ENCODE results near the gene ALG5. TPM values are rescaled to one million over a fixed set of nuclear protein-coding genes. Genes with fewer than 3 reads are reported as not detected.

The ALG5 gene
- total RNA-seq, 1 donor from 2014 or later = 49.8 TPM

DNA sequence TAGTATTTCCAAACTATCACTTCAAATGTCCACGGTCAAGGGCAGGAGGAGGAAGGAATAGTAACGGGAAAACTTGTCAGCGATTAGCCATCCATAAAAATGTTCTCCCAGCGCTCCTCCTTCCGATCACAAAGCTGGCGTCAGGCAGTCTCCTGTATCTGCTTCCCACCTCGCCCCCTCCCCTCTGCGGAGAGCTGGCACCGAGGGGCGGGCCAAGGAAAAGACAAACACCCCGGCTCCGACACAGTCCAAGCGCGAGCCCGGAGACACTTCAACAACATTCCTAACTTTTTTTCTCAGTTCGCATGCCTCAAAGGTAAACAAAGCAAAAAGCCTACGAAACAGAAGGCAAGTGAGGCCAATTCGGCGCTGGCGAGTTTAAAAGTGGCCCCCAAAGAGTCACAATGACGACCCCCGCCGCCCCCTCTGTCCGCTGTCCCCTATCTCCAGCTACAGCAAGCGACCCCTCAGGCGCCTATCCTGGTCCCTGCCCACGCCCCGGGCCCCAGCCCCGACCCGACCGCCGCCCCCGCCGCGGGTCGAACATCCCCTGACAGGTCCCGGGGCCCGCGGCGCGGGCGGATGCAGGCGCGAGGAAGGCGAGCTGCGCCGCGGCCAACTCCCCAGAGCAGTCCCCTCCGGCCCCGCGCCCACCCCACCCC is 79.8 kb downstream of the ALG5 start:
- Mint-ChIP-seq H3K4me3 (ENCODE audit: low read depth) (peak overlapping the region; percentile 39), H3K4me1 (ENCODE audit: low read depth) (peaks cover 2% of the 10 kb centered on the region), H3K9me3 (no peaks in the 10 kb centered on the region), H3K27me3 (ENCODE audit: low read depth) (peaks cover 73% of the 10 kb centered on the region), H3K36me3 (ENCODE audit: low read depth) (no peaks in the 10 kb centered on the region), H3K27ac (no peak overlapping the region)
- no peak for DNase-seq (ENCODE audit: low spot score)
- intact Hi-C loops (cut with micrococcal nuclease) = no loop called here

DNA sequence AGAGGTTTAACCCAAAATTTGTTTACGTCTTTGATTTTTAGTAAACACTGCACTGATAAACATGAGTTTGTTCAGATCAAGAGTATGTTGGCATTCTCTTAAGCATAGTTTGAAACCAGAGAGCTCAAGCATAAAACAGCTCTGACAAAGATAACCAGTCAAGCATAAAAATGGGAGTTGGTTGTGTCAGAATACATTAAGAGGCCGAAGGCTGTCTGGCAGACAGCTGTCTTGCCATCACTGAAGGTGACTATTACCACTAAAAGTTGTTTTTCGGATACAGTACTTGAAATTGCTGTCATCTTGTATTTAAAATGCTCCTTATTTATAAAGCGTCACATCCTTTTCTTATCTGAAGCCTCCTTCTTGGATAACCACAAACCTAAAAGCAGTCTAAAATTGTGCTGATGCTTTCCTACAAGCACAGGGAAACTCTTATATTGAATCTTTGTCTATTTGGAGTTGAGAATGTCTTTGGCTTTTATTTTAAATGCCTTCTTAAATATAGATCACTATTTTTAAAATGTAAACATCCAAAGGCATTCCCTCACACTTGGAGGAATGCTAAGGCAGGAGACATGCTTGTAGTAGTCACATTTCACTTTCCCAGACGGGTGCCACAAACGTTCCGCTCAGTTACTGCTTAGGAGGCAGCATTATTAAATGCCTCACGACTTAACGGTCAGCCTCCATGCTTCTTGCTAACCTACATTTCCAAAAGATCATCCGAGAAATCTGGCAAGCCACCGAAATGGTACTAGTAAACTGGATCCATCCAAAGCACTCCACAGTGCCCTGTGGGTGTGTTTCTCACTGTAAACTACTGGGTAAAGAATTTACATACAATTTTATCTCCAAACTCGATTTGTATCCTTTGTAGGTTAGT is 80.7 kb downstream of the ALG5 start:
- H3K9me3 Mint-ChIP-seq = no peaks in the 10 kb centered on the region
- DNase-seq (ENCODE audit: low spot score) = no peak
- H3K4me1 Mint-ChIP-seq (ENCODE audit: low read depth) = peaks cover 2% of the 10 kb centered on the region
- H3K27me3 Mint-ChIP-seq (ENCODE audit: low read depth) = peaks cover 73% of the 10 kb centered on the region
- H3K27ac Mint-ChIP-seq = no peak overlapping the region
- no peaks in the 10 kb centered on the region for H3K36me3 Mint-ChIP-seq (ENCODE audit: low read depth)
- H3K4me3 Mint-ChIP-seq (ENCODE audit: low read depth) = peak overlapping the region; percentile 39
- intact Hi-C loops (cut with micrococcal nuclease) = no loop called here

DNA sequence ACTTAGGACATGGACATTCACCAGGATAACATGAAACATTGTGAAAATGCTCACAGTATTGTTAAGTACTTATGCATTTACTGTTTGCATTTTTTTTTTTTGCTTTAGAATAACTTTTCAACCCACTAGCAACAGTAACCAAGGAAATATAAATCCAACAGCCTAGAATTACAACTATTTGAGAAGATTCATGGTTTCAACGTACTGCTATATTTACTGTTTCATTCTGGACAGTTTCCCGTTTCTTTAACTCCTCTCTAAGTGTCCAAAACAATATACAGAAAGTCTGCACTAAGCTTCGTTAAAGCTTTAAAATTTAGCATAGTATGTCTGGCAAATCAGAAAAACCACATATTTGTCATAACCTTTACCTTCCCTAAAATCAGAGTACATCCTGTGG is 81.8 kb downstream of the ALG5 start:
- peaks cover 2% of the 10 kb centered on the region for H3K4me1 Mint-ChIP-seq (ENCODE audit: low read depth)
- no peak for DNase-seq (ENCODE audit: low spot score)
- intact Hi-C loops (cut with micrococcal nuclease) = no loop called here
- no peaks in the 10 kb centered on the region for H3K9me3 Mint-ChIP-seq
- H3K4me3 Mint-ChIP-seq (ENCODE audit: low read depth) = no peak overlapping the region
- no peaks in the 10 kb centered on the region for H3K36me3 Mint-ChIP-seq (ENCODE audit: low read depth)
- H3K27me3 Mint-ChIP-seq (ENCODE audit: low read depth) = peaks cover 63% of the 10 kb centered on the region
- no peak overlapping the region for H3K27ac Mint-ChIP-seq

DNA sequence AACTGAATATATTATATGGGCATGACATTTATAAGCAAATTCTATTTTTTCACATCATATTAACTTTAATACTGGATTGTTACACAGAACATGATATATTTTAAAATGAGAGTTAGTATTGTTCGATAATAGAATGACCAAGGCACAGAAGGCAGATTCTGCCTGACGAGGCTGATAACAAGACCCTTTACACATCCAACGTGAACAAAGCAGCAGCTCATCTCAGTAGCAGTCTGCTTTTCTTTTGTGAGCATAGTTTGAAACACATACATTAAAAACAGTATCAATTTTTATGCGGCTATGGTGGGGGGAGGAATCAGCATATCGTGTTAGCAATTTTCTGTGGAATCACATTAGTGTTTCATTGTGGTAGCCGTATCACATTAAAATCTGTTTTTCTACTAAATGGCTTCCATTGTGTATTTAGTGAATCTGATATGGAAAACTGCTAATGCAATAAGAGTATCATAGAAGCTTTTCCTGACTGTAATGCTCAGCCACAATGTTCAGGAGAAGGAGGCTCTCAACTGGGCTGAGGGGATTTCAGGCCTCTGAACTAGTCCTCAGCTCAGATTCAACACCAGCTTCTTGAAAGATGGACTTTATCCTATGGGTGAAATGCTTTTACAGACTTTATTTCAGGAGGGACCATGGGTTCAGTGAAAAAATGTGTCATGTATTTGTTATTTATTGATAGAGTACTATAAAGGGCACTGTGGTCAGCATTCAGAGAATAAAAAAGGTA is 83.1 kb downstream of the ALG5 start:
- Mint-ChIP-seq H3K36me3 (ENCODE audit: low read depth) (no peaks in the 10 kb centered on the region), H3K27ac (no peak overlapping the region), H3K4me1 (ENCODE audit: low read depth) (peaks cover 2% of the 10 kb centered on the region), H3K27me3 (ENCODE audit: low read depth) (peaks cover 52% of the 10 kb centered on the region), H3K4me3 (ENCODE audit: low read depth) (no peak overlapping the region), H3K9me3 (no peaks in the 10 kb centered on the region)
- intact Hi-C loops (cut with micrococcal nuclease) = no loop called here
- DNase-seq (ENCODE audit: low spot score) = no peak

DNA sequence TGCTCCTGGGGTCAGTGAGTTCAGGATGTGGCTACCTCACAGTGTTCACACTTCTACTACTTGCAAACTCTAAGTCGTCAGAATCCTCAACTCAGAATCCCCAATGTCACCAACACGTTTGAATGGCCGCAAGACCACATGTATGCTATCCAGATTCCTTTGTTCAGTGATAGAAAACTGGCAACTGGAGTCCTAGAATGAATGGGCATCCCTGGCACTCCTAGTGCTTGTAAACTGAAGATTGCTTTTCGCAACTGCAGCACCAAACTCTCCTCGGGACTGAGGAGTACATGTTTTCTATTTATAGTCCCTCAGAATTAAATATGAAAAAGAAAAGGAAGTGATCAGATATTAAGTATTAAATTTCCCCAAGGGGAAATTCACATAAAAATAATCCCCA is 84.0 kb downstream of the ALG5 start:
- no peak overlapping the region for H3K27ac Mint-ChIP-seq

DNA sequence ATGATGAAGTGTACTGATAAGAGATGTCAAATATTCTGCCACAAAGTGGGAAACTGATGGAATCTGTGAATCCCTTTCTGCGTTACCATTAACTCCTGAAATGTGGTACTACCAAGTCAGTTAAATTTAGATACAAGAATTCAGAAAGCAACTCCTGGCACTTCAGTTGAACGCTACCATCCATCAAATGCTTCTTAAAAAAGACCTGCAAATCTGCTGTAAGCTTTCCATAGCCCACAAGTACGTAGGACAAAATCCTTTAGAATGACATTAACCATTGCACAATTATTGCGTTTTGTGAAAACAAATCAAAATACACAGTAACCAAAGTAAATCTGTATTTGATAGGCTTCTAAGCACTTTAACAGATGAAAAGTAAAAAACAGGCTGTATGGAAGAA is 84.5 kb downstream of the ALG5 start:
- intact Hi-C loops (cut with micrococcal nuclease) = no loop called here
- Mint-ChIP-seq H3K27ac (no peak overlapping the region), H3K9me3 (no peaks in the 10 kb centered on the region), H3K27me3 (ENCODE audit: low read depth) (peaks cover 45% of the 10 kb centered on the region), H3K4me3 (ENCODE audit: low read depth) (no peak overlapping the region), H3K4me1 (ENCODE audit: low read depth) (peaks cover 2% of the 10 kb centered on the region), H3K36me3 (ENCODE audit: low read depth) (no peaks in the 10 kb centered on the region)
- DNase-seq (ENCODE audit: low spot score) = no peak

More for the DNA sequence above, 84.0 kb downstream of the ALG5 start:
- DNase-seq (ENCODE audit: low spot score) = no peak
- no peak overlapping the region for H3K4me3 Mint-ChIP-seq (ENCODE audit: low read depth)
- H3K36me3 Mint-ChIP-seq (ENCODE audit: low read depth) = no peaks in the 10 kb centered on the region
- H3K27me3 Mint-ChIP-seq (ENCODE audit: low read depth) = peaks cover 45% of the 10 kb centered on the region
- intact Hi-C loops (cut with micrococcal nuclease) = no loop called here
- no peaks in the 10 kb centered on the region for H3K9me3 Mint-ChIP-seq
- peaks cover 2% of the 10 kb centered on the region for H3K4me1 Mint-ChIP-seq (ENCODE audit: low read depth)

DNA sequence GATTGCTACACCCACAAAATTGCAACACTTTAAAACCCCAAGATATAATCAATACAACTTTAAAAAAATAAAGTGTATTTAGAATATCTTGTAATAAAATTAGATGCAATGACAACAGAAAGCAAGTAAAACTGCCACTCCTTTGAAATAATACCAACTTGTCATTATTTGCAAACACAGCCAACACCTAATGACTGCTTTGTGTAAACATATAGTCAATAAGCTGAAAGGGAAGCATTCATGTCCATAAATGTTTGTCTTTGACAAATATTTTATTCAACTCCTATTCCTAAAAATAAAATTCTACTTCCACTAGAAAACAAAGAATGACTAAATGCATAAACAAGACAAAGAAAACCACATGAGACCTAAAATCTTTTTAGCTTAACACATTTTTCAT is 85.7 kb downstream of the ALG5 start:
- intact Hi-C loops (cut with micrococcal nuclease) = no loop called here
- Mint-ChIP-seq H3K27ac (no peak overlapping the region), H3K4me1 (ENCODE audit: low read depth) (no peaks in the 10 kb centered on the region), H3K4me3 (ENCODE audit: low read depth) (no peak overlapping the region), H3K27me3 (ENCODE audit: low read depth) (peaks cover 36% of the 10 kb centered on the region), H3K36me3 (ENCODE audit: low read depth) (no peaks in the 10 kb centered on the region), H3K9me3 (no peaks in the 10 kb centered on the region)
- no peak for DNase-seq (ENCODE audit: low spot score)

DNA sequence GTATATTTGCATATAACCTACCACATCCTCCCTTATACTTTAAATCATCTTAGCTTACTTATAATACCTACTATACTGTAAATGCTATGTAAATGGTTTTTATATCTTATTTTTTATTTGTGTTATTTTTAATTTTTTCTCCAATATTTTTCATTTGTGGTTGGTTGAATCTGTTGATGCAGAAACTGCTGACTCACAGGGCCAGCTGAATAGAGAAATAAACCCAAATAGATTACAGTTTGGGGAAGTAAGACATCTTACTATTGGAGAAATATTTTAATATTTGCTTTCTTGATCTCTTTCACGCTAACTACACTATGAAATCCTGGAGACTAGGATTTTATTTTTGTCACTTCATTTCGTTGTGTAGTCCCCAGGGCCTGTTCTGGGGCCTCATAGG is 86.2 kb downstream of the ALG5 start:
- no peak for DNase-seq (ENCODE audit: low spot score)
- intact Hi-C loops (cut with micrococcal nuclease) = no loop called here
- Mint-ChIP-seq H3K4me1 (ENCODE audit: low read depth) (no peaks in the 10 kb centered on the region), H3K9me3 (no peaks in the 10 kb centered on the region), H3K4me3 (ENCODE audit: low read depth) (no peak overlapping the region), H3K36me3 (ENCODE audit: low read depth) (no peaks in the 10 kb centered on the region), H3K27ac (no peak overlapping the region), H3K27me3 (ENCODE audit: low read depth) (peaks cover 32% of the 10 kb centered on the region)

DNA sequence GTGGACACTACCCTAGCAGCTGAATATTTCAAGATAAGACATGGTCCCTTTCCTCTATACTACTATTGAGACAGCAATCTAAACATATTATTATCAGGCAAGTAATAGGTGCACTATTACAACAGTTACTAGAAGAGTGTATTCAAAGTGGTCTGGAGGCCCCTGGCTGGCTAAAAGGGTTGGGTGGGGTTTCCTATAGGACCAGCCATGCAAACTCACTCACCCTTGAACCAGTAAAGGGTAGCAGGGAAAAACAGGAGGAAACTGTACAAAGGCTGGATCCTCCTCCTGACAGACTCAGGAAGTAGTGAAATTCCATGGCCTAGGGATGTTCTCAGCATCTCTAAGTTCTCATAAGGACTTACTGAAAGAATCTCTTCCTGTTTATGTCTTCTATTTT is 86.8 kb downstream of the ALG5 start:
- Mint-ChIP-seq H3K4me1 (ENCODE audit: low read depth) (no peaks in the 10 kb centered on the region), H3K27me3 (ENCODE audit: low read depth) (peaks cover 27% of the 10 kb centered on the region), H3K4me3 (ENCODE audit: low read depth) (no peak overlapping the region), H3K27ac (no peak overlapping the region), H3K9me3 (no peaks in the 10 kb centered on the region), H3K36me3 (ENCODE audit: low read depth) (no peaks in the 10 kb centered on the region)
- DNase-seq (ENCODE audit: low spot score) = no peak
- intact Hi-C loops (cut with micrococcal nuclease) = no loop called here

DNA sequence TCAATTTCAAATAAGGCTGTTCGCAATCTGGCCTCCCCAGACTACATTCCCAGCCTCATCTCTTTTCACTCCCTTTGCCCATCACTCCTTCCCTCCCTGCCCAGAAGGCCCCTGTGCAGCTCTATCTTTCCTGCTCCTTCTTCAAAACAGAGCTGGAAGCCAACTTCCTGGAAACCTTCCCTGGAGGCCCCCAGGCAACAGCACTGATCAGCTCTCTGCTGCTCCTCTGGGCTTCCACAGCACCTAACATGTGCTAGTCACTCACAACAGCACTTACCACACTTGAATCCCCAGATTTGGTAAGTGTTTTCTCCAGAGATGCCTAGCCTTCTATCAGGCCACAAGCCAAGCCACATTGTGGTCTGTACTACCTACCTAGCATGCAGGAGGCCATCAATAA is 88.6 kb downstream of the ALG5 start:
- intact Hi-C loops (cut with micrococcal nuclease) = no loop called here
- H3K27ac Mint-ChIP-seq = no peak overlapping the region

DNA sequence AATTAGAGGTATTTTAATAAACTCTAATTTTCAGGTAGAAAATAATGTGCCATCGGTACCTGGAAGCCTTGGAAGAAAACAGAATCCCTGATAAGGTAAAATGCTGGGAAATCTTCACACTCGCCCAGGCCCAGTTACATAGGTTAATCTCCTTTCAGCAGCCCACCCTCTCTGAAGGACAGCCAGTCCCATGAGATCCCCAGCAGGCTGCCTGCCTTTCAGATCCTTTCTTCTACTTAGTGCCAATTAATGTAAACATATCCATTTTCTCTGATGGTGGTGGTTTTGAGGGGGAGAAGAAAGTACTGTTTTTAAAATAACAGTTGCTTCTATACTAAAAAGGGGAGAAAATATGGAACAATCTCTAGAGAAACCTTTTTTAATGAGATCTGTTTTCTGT is 91.3 kb downstream of the ALG5 start:
- H3K27ac Mint-ChIP-seq = no peak overlapping the region
- H3K27me3 Mint-ChIP-seq (ENCODE audit: low read depth) = peaks cover 11% of the 10 kb centered on the region
- H3K4me3 Mint-ChIP-seq (ENCODE audit: low read depth) = no peak overlapping the region
- H3K36me3 Mint-ChIP-seq (ENCODE audit: low read depth) = no peaks in the 10 kb centered on the region
- intact Hi-C loops (cut with micrococcal nuclease) = no loop called here
- DNase-seq (ENCODE audit: low spot score) = no peak
- no peaks in the 10 kb centered on the region for H3K9me3 Mint-ChIP-seq
- H3K4me1 Mint-ChIP-seq (ENCODE audit: low read depth) = no peaks in the 10 kb centered on the region

More for the DNA sequence above, 88.6 kb downstream of the ALG5 start:
- H3K9me3 Mint-ChIP-seq = no peaks in the 10 kb centered on the region
- H3K36me3 Mint-ChIP-seq (ENCODE audit: low read depth) = no peaks in the 10 kb centered on the region
- no peaks in the 10 kb centered on the region for H3K4me1 Mint-ChIP-seq (ENCODE audit: low read depth)
- peaks cover 20% of the 10 kb centered on the region for H3K27me3 Mint-ChIP-seq (ENCODE audit: low read depth)
- DNase-seq (ENCODE audit: low spot score) = no peak
- no peak overlapping the region for H3K4me3 Mint-ChIP-seq (ENCODE audit: low read depth)

DNA sequence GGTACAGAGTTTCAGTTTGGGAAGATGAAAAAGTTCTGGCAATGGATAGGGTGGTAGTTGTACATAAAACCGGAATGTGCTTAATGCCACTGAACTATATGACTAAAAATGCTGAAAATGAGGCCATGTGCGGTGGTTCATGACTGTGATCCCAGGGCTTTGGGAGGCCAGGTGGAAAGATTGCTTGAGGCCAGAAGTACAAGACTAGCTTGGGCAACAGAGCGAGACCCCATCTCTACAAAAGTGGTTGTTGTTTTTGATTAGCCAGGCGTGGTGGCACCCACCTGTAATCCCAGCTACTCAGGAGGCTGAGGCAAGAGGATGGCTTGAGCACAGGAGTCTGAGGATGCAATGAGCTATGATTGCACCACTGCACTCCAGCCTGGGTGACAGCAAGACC is 91.9 kb downstream of the ALG5 start:
- no peak for DNase-seq (ENCODE audit: low spot score)
- H3K4me1 Mint-ChIP-seq (ENCODE audit: low read depth) = no peaks in the 10 kb centered on the region

DNA sequence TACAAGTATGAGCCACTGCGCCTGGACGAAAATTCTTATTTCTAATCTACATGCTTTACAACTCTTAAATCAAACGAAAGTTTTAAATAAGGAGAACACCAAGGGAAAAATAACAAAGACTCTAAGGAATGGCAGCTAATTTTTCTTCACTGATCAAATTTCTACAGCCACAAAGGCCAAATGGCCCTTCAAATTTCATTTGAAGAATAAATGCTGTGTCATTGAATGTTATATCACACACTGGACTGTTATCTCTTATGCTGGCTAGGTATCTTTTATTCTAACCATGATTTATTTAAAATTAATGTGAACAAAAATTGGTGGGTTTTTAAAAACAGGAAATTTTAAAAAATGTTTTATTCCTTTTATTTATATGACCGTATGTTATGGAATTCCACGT is 93.2 kb downstream of the ALG5 start:
- H3K9me3 Mint-ChIP-seq = no peaks in the 10 kb centered on the region
- intact Hi-C loops (cut with micrococcal nuclease) = no loop called here
- H3K27ac Mint-ChIP-seq = no peak overlapping the region
- H3K4me1 Mint-ChIP-seq (ENCODE audit: low read depth) = no peaks in the 10 kb centered on the region
- no peaks in the 10 kb centered on the region for H3K36me3 Mint-ChIP-seq (ENCODE audit: low read depth)
- no peak for DNase-seq (ENCODE audit: low spot score)
- peaks cover 15% of the 10 kb centered on the region for H3K27me3 Mint-ChIP-seq (ENCODE audit: low read depth)
- H3K4me3 Mint-ChIP-seq (ENCODE audit: low read depth) = no peak overlapping the region

More for the DNA sequence above, 91.9 kb downstream of the ALG5 start:
- H3K27me3 Mint-ChIP-seq (ENCODE audit: low read depth) = peaks cover 12% of the 10 kb centered on the region
- intact Hi-C loops (cut with micrococcal nuclease) = no loop called here
- no peaks in the 10 kb centered on the region for H3K36me3 Mint-ChIP-seq (ENCODE audit: low read depth)
- H3K27ac Mint-ChIP-seq = no peak overlapping the region
- H3K9me3 Mint-ChIP-seq = no peaks in the 10 kb centered on the region
- H3K4me3 Mint-ChIP-seq (ENCODE audit: low read depth) = no peak overlapping the region

Data from activated T-helper 2 cell treated with anti-CD3 and anti-CD28 coated beads, Interferon-gamma antibody, Interleukin-2, Interleukin-4, amounts not matched to agents 10 μg/mL and 5 μg/mL and 100 μg/mL, durations not matched to agents 14 hours and 24 hours and 36 hours (primary cell).